Vagina (tissue), 2 donors: Measurements from ENCODE around the gene CAPN13. TPM values are rescaled to one million over a fixed set of nuclear protein-coding genes. Genes with fewer than 3 reads are reported as not detected.

Source experiments
- DNase-seq, 2 donors: peaks; one replicate each; pipeline ENCODE4 v3.0.0-alpha.2; 2017; ENCODE audit errors: extremely low spot score in 2 of 2
- H3K27ac ChIP-seq: fragments of 200-600 bp; sonication (generic); one replicate; pipeline ENCODE4 v1.5.1; 2019
- H3K27me3 ChIP-seq: fragments of 200-600 bp; sonication (generic); one replicate; pipeline ENCODE4 v1.5.1; 2019
- H3K36me3 ChIP-seq, 2 donors: fragments of 200-600 bp; sonication (generic); one replicate each; pipeline ENCODE4 v1.5.1; 2017 to 2019
- H3K4me1 ChIP-seq: fragments of 200-600 bp; sonication (generic); one replicate; pipeline ENCODE4 v1.5.1; 2019
- H3K4me3 ChIP-seq, 2 donors: fragments of 200-600 bp; sonication (generic); 1 replicate in 1 of 2; 2 replicates in 1 of 2; pipeline ENCODE4 v1.5.1; 2016 to 2019
- H3K9me3 ChIP-seq: fragments of 200-600 bp; sonication (generic); one replicate; pipeline ENCODE4 v1.5.1; 2019
- CTCF ChIP-seq, 3 experiments: fragments of 450-650 bp in 2 of 3; fragments of 200-600 bp in 1 of 3; sonication (generic) in 1 of 3; IDR thresholded peaks; one replicate each; pipeline ENCODE4 v1.5.1; 2017 to 2019; ENCODE audit warnings: antibody characterized with exemption in 3 of 3, mild to moderate bottlenecking in 2 of 3, moderate library complexity in 2 of 3
- POLR2A ChIP-seq, 2 donors: fragments of 450-650 bp; IDR thresholded peaks; one replicate each; pipeline ENCODE4 v1.6.1; 2017; ENCODE audit warnings: antibody characterized with exemption in 2 of 2, mild to moderate bottlenecking in 2 of 2, moderate library complexity in 2 of 2
- POLR2AphosphoS5 ChIP-seq, 2 donors: sonication (generic); formaldehyde crosslinking; IDR thresholded peaks; one replicate each; pipeline ENCODE4 v1.9.0; 2017; ENCODE audit warnings: antibody characterized with exemption in 2 of 2, mild to moderate bottlenecking in 2 of 2, low read depth in 1 of 2; ENCODE audit not compliant: insufficient read depth in 1 of 2
- intact Hi-C: fragments of 100-400 bp; cut with DNase I; formaldehyde crosslinking; loops from one replicate; pipeline ENCODE4 v1.15.1; 2023
- total RNA-seq: library from RNA; depleted of rRNA; stranded (reverse); fragments of >200 nt; gene quantifications from one replicate; pipeline ENCODE4 v1.2.3, GENCODE V29; 2016

The CAPN13 gene
- total RNA-seq, 1 donor from 2014 or later = not detected

DNA sequence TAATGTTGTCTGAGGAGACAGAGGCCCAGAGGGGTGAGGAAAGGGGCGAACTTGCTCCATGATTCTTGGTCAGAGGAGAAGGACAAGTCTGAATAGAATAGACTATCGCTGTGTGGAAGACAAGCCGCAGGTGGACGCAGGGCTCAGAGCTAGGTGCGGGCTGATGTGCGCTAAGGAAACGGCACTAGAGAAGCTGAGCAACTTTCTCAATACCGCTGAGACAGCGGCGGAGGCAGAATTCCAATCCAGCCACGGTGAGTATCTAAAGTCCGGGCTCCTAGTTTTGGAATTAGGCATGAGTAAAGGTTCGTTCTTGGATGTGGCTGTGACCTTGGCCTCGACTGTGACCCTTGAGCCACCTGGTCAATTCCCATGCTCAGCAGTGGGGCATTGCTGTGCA lies 47.8 kb downstream of the CAPN13 start:
- no peak for TF ChIP-seq CTCF (IDR thresholded peaks at IDR 0.05)
- TF ChIP-seq POLR2AphosphoS5 (IDR thresholded peaks at IDR 0.05; ENCODE audit: insufficient read depth in 1 of 2, low read depth in 1 of 2) = no peak
- TF ChIP-seq POLR2A (IDR thresholded peaks at IDR 0.05) = no peak
- no peaks in the 10 kb centered on the region for H3K36me3 ChIP-seq
- intact Hi-C loops = no loop called here

GRCh38 chr2:30758191-30758651 lies 49.0 kb downstream of the CAPN13 start:
- no peak overlapping the region for H3K4me3 ChIP-seq
- intact Hi-C loops = no loop called here
- H3K4me1 ChIP-seq = no peaks in the 10 kb centered on the region
- no peak overlapping the region for H3K27ac ChIP-seq
- TF ChIP-seq POLR2A (IDR thresholded peaks at IDR 0.05) = no peak
- TF ChIP-seq CTCF (IDR thresholded peaks at IDR 0.05) = no peak
- no peak for TF ChIP-seq POLR2AphosphoS5 (IDR thresholded peaks at IDR 0.05; ENCODE audit: insufficient read depth in 1 of 2, low read depth in 1 of 2)
- H3K27me3 ChIP-seq = no peaks in the 10 kb centered on the region
- no peaks in the 10 kb centered on the region for H3K36me3 ChIP-seq
- no peaks in the 10 kb centered on the region for H3K9me3 ChIP-seq
- DNase-seq = no peak

More for the DNA sequence above, 47.8 kb downstream of the CAPN13 start:
- no peaks in the 10 kb centered on the region for H3K27me3 ChIP-seq
- DNase-seq = no peak
- H3K9me3 ChIP-seq = no peaks in the 10 kb centered on the region
- H3K27ac ChIP-seq = no peak overlapping the region
- no peaks in the 10 kb centered on the region for H3K4me1 ChIP-seq
- H3K4me3 ChIP-seq = no peak overlapping the region

DNA sequence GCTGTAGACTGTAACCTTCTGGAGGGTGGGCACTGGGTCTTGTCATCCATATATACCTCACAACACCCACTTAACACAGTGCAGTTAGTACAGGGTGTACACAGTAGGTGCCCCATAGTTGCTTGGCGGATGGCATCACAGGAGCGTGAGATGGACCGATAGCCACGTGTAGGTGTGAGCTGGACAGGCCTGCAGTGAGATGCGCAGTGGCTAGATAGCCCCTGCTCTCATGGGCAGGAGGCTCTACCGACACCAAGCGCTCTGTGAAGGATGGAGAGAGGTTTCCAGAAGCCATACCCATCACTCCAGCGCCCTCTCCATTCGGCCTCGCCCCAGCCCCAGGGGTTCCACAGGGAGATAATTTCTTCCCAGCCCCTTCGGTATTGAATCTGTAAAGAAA lies 49.5 kb downstream of the CAPN13 start:
- Histone ChIP-seq H3K36me3 (no peaks in the 10 kb centered on the region), H3K9me3 (no peaks in the 10 kb centered on the region), H3K4me1 (no peaks in the 10 kb centered on the region), H3K27me3 (no peaks in the 10 kb centered on the region), H3K4me3 (no peak overlapping the region), H3K27ac (no peak overlapping the region)
- intact Hi-C loops = no loop called here
- no peak for DNase-seq
- TF ChIP-seq CTCF (IDR thresholded peaks at IDR 0.05) (no peak), POLR2A (IDR thresholded peaks at IDR 0.05) (no peak), POLR2AphosphoS5 (IDR thresholded peaks at IDR 0.05; ENCODE audit: insufficient read depth in 1 of 2, low read depth in 1 of 2) (no peak)

DNA sequence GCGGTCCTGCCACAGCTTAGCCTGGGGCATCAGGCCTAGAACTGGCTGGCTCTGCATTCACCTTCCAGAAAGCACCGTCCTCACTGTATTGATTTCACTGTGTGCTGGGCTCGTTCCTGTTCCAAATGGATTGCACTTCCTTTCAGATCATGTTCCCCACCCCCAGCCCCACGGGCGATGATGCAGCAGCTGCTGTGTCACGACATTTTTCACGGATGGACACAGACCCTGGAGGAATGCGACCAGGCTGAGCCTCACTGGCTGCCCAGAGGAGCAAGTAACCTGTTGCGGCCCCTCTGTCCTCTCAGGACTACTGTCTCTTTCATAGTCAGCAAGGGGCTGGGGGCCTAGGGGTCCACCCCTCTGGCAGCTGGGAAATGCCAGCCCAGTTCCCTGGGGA lies 50.3 kb downstream of the CAPN13 start:
- TF ChIP-seq POLR2AphosphoS5 (IDR thresholded peaks at IDR 0.05; ENCODE audit: insufficient read depth in 1 of 2, low read depth in 1 of 2) = no peak
- no peak for TF ChIP-seq POLR2A (IDR thresholded peaks at IDR 0.05)
- TF ChIP-seq CTCF (IDR thresholded peaks at IDR 0.05) = no peak
- no peaks in the 10 kb centered on the region for H3K27me3 ChIP-seq
- H3K9me3 ChIP-seq = no peaks in the 10 kb centered on the region
- DNase-seq = no peak
- H3K4me3 ChIP-seq = no peak overlapping the region
- H3K4me1 ChIP-seq = no peaks in the 10 kb centered on the region
- intact Hi-C loops = no loop called here
- no peak overlapping the region for H3K27ac ChIP-seq
- no peaks in the 10 kb centered on the region for H3K36me3 ChIP-seq

GRCh38 chr2:30756051-30756719 lies 51.1 kb downstream of the CAPN13 start:
- Histone ChIP-seq H3K36me3 (no peaks in the 10 kb centered on the region), H3K4me1 (no peaks in the 10 kb centered on the region), H3K27ac (no peak overlapping the region), H3K4me3 (no peak overlapping the region), H3K9me3 (no peaks in the 10 kb centered on the region), H3K27me3 (no peaks in the 10 kb centered on the region)
- no peak for TF ChIP-seq POLR2A (IDR thresholded peaks at IDR 0.05)
- TF ChIP-seq CTCF (IDR thresholded peaks at IDR 0.05) = no peak
- TF ChIP-seq POLR2AphosphoS5 (IDR thresholded peaks at IDR 0.05; ENCODE audit: insufficient read depth in 1 of 2, low read depth in 1 of 2) = no peak
- no peak for DNase-seq
- intact Hi-C loops = no loop called here
